ENCODE data around the gene RTF2.

- TF ChIP-seq CTCF (conservative IDR thresholded peaks at IDR 0.05; ENCODE audit: low read depth, low read length) (no peak), EZH2 (IDR thresholded peaks at IDR 0.05; ENCODE audit: borderline replicate concordance, low read depth, low read length, poor library complexity, severe bottlenecking) (no peak)
Observed at GRCh38 chr20:56433221-56433879, 35.1 kb upstream of the RTF2 start.
